HG02610 (cell line): Measurements from ENCODE around the gene OR1M1.
"Not testable (repeated sequence)": the region's sequence is repeated elsewhere in the genome, so short reads cannot be mapped to it uniquely, and the experiment has no call there.

Experiments used
- ATAC-seq: cut with Tn5 transposase; IDR thresholded peaks from one replicate; pipeline ENCODE4 v1.9.1; 2021; ENCODE audit warnings: mild to moderate bottlenecking, moderate library complexity; ENCODE audit not compliant: unreplicated experiment

Gene OR1M1

DNA sequence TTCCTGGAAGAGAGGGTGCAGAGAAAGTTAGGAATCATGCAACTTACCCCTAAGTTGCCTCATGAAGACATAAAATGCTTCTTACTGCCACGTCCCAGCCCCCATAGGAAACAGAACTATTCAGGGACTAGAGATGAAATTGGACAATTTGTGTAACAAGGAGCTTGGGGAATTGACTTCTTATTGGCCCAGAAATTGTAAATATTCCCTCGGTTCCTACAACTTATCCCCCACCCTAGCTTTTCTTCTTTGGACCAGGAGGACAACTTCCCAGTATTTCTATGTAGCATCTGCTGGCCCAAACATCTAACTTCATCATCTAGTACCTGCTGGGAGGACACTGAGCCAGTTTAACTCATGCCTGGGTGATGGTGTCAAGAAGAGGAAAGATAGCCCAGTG is at the start of gene OR1M1:
TSS of gene OR1M1 (plus strand) at position 301 of the 400 bp plus-strand sequence. CDS start 6,184 bp downstream, outside the sequence.
- no peak for ATAC-seq

DNA sequence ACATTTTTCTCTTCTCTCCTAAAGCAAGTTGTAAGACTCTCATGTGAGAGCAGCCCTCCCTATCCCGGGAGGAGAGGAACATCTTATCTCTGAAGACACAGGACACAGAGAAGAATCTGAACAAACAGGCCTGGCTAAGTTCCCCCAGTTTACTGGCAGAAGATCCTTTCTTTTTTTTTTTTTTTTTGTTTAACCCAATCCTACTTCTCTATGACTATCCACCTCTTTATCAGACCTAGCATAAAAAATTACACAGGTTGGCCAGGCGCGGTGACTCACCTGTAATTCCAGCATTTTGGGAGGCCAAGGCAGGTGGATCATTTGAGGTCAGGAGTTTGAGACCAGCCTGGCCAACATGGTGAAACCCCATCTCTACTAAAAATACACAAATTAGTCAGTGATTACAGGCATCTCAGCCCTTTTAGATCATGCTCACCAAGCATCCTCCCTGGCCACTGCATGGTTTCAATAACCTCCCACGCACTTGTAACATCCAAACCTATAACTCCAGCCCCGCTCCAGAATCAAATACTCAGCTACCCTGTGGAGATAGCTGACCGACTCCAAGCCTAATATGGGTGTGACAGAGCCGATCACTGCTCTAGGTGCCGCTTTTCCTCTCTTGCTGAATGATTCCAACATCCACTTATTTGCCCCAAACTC is 49.3 kb upstream of the OR1M1 start:
- no peak for ATAC-seq

DNA sequence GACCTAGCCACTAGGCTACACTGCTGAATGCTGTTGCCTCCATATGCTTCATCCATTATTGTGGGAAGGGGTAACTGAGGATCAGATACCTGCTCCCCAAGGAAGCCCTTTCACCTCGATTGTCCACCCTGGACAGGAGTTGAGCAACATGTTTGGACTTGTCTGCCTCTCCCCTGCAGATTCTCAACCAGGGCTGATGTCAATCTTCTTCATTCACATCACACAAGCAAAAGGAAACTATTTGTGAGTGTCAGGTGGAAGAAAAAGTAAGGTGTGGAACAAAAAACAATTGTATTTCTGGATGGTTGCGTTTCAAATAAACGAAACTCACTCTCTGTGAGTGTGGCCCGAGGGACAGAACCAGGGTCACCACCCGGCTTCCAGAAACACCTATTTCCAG is 47.1 kb upstream of the OR1M1 start:
- no peak for ATAC-seq

DNA sequence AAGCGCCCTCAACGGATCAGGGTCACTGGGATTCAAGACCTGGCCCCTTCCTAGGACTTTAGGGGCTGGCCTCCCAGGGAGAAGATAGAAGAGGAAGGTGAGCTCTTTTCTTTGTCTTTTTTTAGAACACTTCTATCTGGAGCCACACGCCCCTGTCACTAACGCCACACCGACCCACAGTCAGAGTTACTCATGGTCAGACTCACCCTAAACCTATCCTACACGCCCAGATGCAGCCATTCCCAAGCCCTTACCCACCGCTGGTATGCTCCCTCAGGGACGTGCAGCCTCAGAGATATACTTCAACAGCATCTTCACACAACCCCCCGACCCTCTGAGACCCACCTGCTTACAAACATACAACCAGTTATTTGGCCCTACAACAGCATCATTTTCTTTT is 46.7 kb upstream of the OR1M1 start:
- no peak for ATAC-seq

GRCh38 chr19:9041023-9041422 is 45.8 kb upstream of the OR1M1 start:
- ATAC-seq = no peak

DNA sequence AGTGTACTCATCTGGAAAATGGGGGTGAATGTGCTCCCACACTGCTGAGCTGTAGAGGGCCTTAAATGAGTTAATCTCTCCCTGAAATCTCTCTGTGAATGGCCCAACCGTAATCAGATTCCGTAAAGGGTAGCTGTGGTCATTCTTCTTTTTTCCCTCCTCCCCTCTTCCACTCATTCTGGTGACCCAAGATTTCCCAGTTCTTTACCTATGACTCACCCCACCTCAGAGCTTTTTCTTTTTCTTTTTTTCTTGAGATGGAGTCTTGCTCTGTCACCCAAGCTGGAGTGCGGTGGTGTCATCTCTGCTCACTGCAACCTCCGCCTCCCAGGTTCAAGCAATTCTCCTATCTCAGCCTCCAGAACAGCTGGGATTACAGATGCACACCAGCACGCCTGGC is 43.3 kb upstream of the OR1M1 start:
- no peak for ATAC-seq

GRCh38 chr19:9044449-9044848 is 42.4 kb upstream of the OR1M1 start:
- ATAC-seq = no peak

DNA sequence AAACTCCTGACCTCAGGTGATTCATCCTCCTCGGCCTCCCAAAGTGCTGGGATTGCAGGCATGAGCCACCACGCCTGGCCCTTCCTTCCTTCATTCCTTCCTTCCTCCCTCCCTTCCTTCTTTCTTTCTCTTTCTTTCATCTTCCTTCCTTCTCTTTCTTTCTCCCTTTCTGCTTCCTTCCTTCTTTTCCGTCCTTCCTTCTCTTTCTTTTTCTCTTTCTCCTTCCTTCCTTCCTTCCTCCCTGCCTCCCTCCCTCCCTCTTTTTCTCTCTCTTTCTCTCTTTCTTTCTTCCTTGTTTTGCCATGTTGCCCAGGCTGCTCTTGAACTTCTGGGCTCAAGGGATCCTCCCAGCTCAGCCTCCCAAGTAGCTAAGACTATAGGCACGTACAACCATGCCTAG is 40.2 kb upstream of the OR1M1 start:
- no peak for ATAC-seq

- no peak for ATAC-seq
Observed at GRCh38 chr19:9052894-9053293, 34.0 kb upstream of the OR1M1 start.

DNA sequence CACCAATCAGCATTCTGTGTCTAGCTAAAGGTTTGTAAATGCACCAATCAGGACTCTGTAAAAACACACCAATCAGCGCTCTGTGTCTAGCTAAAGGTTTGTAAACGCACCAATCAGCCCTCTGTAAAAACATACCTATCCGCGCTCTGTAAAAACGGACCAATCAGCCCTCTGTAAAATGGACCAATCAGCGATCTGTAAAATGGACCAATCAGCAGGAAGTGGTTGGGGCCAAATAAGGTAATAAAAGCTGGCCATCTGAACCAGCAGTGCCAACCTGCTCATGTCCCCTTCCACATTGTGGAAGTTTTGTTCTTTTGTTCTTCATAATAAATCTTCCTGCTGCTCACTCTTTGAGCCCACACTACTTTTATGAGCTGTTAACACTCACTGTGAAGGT is 33.2 kb upstream of the OR1M1 start:
- ATAC-seq = not testable (repeated sequence)

DNA sequence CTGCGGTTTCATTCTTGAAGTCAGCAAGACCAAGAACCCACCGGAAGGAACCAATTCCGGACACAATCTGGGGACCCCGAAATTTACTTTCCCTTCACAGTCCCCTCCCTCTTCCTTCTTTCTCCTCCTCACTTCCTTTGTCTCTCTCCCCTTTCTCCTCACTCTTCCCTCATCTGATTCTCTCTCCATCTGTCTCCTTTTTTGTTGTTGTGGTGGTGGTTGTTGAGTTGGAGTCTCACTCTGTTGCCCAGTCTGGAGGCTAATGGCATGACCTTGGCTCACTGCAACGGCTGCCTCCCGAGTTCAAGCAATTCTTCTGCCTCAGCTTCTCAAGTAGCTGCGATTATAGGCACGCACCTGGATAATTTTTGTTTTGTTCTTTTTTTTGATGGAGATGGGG is 32.7 kb upstream of the OR1M1 start:
- no peak for ATAC-seq

- ATAC-seq = no peak
Observed at GRCh38 chr19:9054765-9055164, 32.1 kb upstream of the OR1M1 start.

GRCh38 chr19:9056131-9056530 is 30.7 kb upstream of the OR1M1 start:
- not testable (repeated sequence) for ATAC-seq

- ATAC-seq = no peak
Observed at GRCh38 chr19:9057505-9058258, 29.2 kb upstream of the OR1M1 start.

- no peak for ATAC-seq
Observed at GRCh38 chr19:9058905-9059667, 27.8 kb upstream of the OR1M1 start.

DNA sequence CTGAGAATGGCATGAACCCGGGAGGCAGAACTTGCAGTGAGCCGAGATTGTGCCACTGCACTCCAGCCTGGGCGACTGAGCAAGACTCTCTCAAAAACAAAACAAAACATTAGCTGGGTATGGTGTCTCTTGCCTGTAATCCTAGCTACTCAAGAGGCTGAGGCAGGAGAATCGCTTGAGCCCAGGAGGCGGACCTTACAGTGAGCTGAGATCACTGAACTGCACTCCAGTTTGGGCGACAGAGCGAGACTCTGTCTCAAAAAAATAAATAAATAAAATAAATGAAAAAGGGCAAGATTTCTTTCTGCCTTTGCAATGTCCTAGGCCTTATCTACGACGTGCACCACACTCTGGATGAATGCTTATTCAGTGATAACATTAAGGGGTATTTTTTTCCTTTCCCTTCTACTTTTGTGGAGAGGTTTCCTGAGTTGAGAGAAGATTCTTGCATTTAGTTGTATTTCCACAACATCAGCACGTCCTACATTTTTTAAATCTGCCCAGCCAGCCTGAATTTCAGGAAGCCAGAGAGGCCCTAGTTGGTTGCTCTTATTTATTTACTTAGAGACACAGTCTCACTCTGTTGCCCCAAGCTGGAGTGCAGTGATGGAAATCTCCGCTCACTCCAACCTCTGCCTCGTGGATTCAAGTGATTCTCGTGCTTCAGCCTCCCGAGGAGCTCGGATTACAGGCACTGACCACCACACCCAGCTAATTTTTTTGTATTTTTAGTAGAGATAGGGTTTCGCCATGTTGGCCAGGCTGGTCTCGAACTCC is 26.1 kb upstream of the OR1M1 start:
- no peak for ATAC-seq

- ATAC-seq = no peak
Observed at GRCh38 chr19:9061879-9062278, 25.0 kb upstream of the OR1M1 start.

- no peak for ATAC-seq
Observed at GRCh38 chr19:9065457-9066014, 21.3 kb upstream of the OR1M1 start.

GRCh38 chr19:9070066-9070465 is 16.8 kb upstream of the OR1M1 start:
- no peak for ATAC-seq

GRCh38 chr19:9071720-9072119 is 15.1 kb upstream of the OR1M1 start:
- ATAC-seq = not testable (repeated sequence)

DNA sequence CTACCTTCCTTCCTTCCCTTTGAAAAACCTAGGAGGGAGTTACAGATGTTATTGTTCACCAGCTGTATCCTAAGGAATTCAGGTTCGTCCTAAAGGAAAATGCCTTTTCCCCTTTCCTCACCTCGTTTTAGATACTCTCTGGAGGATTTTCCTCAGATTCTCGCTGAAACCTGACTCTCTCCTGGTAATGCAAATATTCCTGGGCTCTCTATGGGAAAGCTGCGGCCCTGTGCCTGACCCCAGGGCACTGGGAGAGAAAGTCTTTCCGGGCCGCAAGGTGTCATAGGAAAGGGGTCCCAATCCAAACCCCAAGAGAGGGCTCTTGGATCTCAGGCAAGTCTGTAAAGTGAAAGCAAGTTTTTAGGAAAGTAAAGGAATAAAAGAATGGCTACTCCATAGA is 13.1 kb upstream of the OR1M1 start:
- ATAC-seq = no peak
